DMS153 treated with DMSO at 0.1 percent for 48 hours (cell line): ENCODE results near the gene SSC5D.
"Not testable (repeated sequence)": the region's sequence is repeated elsewhere in the genome, so short reads cannot be mapped to it uniquely, and the experiment has no call there.

Experiments
- DNase-seq: peaks from one replicate; lab custom pipeline; 2025; ENCODE audit not compliant: unreplicated experiment; lab: John Stamatoyannopoulos, UW

Gene SSC5D

DNA sequence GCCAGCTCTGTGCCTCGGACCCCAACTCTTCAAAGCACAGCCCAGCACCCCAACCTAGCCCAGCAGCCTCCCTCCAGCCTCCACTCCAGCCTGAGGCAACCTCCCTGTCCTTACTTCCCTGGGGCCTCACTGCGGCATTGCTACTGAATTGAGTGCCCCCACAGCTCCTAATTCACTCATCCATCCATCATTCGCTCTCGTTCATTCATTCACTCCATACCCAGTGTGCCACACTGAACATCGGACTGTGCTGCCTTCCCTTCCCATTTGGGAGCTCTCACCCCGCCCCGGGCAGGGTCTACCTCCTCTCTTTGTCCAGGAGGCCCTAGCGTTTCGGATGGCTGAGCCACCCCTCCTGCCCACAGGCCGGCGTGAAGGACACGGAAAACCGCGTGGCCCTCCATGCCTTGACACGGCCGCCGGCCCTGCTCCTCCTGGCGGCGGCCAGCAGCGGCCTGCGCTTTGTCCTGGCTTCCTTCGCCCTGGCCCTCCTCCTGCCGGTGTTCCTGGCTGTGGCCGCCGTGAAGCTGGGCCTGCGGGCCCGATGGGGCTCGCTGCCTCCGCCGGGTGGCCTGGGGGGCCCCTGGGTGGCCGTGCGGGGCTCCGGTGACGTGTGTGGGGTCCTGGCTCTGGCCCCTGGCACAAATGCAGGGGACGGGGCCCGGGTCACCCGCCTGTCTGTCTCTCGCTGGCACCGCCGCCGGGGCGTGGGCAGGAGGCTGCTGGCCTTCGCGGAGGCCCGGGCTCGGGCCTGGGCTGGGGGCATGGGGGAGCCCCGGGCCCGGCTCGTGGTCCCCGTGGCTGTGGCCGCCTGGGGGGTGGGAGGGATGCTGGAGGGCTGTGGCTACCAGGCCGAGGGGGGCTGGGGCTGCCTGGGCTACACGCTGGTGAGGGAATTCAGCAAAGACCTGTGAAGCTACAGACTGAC, 1.9 kb upstream of the SSC5D start:
- DNase-seq: no peak

DNA sequence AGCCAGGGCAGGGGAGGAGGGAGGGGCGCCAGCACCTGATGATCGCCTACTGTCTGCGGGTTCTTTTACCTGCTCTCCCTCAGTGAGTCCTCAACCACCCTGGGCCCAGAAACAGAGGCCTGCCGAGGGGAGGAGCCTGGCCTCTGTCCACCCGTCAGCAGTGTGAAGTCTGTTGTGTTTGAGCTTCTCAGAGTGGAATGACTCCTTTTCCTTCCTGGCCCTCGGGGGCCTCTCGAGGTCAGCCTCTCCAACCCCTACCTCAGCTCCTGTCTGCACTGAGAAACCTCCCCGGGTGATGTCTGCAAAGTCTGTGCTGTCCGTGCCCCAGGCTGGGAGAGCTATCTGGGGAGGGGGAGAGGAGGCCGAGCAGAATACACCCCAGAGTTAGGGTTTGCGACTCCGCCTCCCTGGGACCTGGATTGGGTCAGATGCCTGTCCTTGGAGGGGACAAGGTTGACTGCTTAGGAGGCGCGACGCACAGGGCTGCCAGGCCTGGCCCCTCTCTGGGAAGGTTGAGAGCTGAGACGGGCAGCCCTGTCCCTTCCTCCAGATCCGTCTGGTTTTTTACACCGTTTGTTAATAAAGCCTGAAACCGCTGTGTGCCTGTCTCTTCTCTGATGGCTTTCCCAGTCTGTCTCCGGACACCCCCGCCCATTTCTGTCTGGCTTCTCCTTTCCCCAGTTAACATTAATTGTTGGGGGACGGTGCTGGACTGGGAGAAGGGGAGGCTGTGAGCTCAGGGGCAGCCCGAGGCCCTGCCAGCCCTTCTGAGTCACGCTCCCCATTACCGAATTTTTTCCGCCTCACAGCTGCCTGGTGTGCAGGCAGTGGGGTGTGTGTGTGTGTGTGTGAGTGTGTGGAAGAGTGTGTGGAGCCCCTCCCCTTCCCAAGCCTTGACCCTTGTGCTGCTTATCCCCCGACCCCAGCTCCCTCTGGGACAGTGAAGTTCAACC, 989 bp upstream of the SSC5D start:
- no peak for DNase-seq

DNA sequence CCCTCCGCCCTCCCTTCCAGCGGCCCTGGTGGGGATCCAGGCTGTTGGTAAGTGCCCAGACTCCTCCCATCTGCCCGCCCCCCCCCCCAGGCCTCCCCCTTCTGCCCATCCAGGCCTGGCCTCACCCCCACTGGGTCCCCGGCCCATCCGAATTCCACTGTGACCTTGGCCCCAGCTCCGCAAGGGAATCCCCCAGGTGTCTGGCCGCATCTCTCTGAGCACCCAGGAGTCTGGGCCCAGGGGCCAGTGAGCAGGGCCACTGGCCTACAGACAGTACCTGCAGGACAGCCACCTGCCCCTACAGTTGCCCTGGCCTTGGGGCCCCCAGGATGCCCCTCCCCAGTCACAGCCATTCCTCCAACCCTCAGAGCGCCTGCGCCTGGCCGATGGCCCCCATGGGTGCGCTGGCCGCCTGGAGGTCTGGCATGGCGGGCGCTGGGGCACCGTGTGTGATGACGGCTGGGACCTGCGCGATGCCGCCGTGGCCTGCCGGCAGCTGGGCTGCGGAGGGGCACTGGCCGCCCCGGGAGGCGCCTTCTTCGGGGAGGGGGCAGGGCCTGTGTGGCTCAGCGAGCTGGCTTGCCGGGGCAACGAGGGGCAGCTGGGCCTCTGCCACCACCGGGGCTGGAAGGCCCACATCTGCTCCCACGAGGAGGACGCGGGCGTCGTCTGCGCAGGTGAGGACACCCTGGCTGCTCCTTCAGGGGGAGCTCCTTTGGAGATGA, 912 bp downstream of the SSC5D start:
- no peak for DNase-seq

DNA sequence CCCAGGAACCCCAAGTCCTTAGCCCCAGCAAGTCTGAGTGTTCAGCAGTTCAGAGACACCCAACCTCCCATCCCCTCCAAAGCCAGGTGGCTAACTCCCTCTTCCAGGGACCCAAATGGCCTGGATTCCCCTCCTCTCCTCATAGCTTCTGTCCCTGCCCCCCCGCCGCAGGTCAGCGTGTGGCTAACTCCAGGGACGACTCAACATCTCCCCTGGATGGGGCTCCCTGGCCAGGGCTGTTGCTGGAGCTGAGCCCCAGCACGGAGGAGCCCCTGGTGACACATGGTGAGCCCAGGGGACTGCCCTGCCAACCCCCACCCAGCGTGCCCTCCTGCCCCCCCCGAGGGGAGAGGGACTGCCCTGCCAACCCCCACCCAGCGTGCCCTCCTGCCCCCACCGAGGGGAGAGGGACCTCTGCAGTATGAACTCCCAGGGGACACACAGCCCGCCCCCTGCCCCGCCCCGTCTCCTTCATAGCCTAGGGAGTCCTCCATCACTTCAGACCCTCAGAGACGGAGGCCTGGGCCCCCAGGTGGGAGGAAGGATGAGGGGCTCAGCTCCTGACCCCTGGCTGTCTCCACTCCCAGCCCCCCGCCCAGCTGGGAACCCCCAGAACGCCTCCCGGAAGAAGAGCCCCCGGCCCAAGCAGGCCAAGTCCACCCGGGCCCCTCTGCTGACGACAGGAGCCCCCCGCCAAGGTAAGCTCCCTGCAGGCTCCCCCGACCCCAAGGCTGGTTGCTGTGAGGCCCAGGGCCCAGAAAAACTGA, 1.7 kb downstream of the SSC5D start:
- DNase-seq: no peak

DNA sequence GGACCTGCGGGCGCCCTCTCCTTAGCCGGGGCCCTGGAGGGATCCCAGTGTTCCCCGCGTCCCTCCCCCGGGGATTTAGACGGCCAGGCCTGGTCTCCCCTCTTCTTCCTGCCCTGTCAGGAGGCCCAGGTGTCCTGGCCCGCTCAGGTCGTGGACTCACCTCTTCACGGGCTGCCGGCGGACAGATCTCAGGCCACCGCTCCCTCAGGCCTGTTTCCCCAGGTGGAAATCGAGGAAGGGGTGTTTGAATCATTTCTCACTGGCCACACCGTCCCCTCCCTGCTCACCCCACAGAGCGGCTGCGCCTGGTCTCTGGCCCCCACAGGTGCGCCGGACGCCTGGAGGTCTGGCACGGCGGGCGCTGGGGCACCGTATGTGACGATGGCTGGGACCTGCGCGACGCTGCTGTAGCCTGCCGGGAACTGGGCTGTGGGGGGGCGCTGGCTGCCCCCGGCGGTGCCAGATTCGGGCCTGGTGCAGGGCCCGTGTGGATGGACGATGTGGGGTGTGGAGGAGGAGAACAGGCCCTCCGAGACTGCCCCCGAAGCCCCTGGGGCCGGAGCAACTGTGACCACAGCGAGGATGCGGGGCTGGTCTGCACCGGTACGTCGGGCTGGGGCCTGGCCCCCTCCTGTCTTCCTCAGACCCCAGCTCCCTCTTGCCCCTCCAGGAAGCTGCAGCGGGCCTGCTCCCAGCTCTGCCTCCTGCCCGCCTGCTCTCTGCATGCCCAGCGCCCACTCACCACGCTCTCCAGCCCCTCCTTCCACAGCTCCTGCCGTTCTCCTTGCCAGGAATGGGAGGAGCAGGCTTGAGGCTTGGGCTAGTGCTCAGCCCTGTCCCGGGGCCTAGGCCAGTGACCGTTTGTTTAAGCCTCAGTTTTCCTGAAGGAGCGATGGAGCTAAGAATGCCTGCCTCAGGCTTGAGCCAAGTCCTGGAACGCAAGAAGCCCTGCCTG, 2.5 kb downstream of the SSC5D start:
- DNase-seq: no peak

DNA sequence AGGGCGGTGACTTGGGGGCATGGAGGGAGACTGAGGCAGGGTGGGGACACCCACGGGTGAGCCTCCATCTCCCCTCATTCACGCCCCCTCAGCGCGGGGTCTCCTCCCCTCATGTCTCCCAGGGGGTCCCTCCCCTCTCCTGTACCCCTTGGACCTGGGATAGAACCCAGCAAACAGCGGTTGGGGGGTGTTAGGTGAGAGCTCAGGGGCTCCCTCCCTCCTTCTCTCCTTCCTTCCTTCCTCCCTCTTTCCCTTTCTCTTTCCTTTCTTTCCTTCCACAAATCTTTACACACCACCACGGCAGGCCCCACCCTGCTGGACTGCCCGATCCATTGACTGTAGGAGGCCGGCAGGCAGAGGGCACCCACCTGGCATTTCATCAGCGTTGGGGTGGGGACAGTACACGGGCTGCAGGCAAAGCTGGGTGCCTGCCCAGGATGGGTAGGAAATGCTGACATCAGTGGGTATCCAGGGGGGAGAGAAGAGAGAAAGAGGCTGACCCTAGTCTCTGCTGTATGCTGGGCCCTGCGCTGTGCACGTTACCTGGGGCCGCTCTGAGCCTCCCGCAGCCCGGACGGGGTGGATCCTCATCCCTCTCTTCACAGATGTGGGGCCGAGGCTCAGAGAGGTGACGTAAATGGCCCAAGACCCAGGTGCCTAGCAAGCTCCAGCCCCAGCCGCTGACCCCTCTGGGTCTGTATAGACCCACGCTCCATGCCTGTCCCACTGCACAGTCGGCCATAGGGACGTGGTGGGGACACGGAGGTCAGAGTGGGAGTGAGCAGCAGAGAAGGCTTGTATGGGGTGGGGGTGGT, 3.5 kb downstream of the SSC5D start:
- no peak for DNase-seq

DNA sequence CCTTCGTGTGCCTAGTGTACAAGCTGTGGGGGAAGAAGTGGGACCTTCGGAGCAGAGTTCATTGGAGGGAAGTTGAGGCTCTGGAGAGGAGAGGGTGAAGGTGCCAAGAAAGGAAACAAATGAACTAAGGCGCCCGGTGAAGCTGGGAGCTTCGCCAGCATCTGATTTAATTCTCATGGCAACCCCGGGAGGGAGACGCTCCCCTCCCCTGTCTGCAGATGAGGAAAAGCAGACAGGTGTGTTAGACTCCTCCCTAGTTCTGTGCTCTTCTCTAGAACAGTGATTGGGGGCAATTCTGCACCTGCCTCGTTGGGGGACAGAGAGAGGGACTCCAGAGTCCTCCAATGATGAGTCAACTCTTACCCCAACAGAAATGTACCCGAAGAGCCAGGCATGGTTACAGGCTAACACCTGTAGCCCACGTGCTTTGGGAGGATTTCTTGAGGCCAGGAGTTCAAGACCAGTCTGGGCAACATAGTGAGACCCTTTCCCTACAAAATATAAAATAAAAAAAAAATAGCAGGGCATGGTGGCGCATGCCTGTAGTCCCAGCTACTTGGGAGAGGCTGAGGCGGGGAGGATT, 4.2 kb downstream of the SSC5D start:
- no peak for DNase-seq

DNA sequence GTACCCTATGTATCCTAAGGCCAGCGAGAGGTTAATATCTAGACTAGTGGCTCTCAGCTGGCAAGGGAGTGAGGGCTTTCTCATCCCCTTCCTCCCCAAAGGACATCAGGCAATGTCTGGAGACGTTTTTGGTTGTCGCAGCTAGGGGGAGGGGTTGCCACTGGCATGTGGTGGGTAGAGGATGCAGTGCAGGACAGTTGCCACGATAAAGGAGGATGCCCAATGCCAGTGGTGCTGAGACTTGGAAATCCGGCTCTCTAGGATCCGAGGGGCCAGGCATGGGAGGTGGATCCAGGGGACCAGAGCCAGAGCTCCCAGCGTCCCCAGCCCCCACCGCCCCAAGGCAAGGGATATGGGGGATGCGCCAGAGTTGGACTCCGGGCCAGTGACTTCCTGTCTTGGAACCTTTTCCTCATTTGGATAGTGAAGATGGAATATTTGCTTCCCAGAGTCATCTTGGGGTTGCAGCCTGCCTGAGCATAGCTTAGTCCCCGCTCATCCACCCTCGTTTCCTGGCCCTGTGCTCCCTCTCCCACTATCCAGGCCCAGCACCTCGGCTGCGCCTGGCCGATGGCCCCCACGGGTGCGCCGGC, 4.9 kb downstream of the SSC5D start:
- no peak for DNase-seq

DNA sequence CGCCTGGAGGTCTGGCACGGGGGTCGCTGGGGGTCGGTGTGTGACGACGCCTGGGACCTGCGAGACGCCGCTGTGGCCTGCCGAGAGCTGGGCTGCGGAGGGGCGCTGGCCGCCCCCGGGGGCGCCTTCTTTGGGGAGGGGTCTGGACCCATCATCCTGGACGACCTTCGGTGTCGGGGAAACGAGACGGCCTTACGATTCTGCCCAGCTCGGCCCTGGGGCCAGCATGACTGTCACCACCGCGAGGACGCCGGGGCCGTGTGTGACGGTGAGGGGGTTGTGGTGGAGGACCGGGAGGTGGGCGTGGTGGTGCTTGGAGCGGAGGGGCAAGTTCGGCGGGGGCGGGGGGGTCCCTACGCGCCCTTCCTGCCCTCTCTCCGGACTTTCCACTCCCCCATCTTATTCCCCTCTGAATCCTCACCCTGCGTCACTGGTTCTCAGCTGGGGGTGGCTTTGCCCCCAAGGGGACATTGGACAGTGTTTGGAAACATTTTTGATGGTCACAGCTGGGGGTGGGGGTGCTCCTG, 5.5 kb downstream of the SSC5D start:
- no peak for DNase-seq

DNA sequence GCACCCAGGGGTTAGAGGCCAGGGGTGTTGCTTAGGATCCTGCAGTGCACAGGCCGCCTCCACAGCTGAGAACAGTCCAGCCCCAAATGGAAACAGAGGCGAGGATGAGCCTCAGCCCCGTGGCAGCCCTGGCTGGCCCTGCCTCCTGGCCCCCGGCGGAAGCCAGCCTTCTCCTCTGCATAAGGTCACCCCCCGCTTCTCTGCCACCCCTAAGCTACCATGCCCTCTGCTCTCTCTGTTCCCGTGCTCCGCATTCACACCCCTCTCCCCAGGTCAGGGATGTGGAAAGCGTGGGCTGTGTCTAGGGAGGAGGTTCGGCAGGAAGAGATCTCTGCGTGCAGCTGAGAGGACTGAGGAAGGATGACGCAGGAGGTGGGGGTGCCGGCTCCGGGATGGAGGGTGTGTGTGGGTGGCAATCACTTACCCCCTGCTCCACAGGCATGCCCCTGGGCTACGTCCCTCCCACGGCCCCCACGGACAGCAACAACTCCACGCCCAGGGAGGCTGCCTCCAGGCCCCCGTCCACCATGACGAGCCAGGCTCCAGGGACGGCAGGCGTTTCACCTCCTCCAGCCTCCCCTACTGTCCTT, 6.0 kb downstream of the SSC5D start:
- no peak for DNase-seq

DNA sequence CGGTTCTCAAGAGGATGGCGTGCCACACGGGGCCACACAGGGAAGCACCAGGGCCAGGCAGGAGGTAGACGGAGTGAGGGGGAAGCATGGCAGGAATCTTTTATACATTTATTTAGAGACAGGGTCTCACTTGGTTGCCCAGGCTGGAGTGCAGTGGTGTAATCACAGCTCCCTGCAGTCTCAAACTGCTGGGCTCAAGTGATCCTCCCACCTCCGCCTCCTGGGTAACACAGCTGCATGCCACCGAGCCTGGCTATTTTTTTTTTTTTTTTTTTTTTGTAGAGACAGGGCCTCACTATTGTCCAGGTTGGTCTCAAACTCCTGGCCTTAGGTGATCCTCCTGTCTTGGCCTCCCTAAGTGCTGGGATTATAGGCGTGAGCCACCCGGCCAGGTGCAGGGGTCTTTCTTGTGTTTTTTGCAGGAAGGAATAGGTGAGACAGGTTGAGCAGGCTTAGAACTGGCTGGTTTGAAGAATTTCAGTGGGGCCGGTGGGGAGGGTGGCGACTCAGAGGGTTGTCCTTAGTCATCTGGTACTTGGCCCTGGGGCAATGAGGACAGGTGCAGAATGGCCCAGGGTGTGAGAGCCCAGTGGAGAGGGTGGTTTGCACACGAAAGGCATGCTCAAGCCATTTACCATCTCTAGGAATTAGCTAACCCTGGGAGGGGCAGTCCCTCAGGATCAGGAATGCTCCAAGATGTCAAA, 7.6 kb downstream of the SSC5D start:
- DNase-seq: no peak

DNA sequence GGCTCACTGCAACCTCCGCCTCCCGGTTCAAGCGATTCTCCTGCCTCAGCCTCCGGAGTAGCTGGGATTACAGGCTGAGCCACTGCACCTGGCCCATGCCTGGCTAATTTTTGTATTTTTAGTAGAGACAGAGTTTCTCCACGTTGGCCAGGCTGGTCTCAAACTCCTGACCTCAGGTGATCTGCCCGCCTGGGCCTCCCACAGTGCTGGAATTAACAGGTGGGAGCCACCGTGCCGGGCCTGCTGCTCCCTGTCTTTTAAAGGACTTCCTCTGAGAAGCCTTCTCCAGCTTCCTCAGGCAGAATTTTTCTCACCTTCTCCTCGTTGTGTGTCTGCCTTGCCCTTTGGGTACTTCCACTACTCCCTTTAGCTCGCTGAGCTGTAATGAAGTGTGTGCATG, 8.6 kb downstream of the SSC5D start:
- not testable (repeated sequence) for DNase-seq

DNA sequence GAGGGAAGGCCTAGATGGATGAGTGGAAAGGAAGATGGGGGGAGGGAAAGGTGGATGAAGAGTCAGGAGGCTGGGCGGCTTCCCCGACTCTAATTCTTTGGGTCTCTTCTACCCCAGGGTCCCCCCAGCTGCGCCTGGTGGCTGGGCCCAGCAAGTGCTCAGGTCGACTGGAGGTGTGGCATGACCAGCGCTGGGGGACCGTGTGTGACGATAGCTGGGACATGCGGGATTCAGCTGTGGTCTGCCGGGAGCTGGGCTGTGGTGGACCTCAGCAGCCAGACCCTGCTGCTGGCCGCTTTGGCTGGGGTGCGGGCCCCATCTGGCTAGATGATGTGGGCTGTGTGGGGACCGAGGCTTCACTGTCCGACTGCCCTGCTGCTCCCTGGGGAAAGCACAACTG, 9.5 kb downstream of the SSC5D start:
- DNase-seq: no peak

DNA sequence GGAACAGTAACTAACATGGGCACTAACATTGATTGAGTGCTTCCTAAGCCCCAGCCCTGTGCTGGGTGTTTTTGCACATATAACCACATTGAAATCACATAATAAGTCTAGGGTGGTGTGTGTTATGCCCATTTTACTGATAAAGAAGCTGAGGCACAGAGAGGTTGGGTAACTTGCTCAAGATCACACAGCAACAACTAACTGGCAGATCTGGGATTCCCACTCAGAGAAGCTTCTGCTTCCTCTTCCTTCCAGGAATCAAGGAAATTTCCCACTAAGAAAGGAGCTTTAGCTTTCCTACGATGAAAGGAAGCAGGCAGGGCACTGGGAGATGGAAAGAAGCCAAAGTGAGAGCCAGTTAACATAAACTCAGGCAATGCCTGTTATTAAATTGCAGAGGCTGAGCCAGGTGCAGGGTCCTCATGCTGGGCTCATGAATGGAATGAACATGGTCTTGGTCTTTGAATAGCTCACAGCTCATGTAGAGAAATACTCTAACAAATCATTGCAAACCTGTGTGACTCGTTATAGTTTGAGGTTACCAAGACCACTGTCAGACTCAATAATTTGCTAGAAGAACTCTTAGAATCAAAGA, 10.1 kb downstream of the SSC5D start:
- DNase-seq: no peak

DNA sequence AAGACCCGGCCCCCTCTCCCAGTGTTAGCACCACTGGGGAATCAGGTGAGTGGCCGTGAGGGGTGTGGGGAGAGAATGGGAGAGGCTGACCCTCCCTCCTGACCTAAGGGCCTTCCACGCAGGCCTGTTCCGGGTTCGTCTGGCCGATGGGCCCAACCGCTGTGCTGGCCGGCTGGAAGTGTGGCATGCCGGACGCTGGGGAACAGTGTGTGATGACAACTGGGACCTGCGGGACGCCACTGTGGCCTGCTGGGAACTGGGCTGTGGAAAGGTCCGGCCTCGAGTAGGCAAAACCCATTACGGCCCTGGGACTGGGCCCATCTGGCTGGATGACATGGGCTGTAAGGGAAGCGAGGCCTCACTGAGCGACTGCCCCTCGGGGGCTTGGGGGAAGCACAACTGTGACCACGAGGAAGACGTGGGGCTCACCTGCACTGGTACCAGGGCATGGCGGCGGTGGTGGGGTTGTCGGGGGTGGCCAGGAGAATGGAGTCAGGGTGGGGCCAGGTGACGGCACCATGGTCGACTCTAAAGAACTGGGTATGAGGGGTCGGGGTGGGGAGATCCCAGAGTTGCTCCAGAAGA, 12.2 kb downstream of the SSC5D start:
- DNase-seq: no peak
